Thoracic aorta (tissue), 2 donors: ENCODE results near the gene CTNNA2. TPM values are rescaled to one million over a fixed set of nuclear protein-coding genes. Genes with fewer than 3 reads are reported as not detected.

ENCODE experiments used
- ATAC-seq: fragments of 150-250 bp; one replicate; pipeline ENCODE4 v1.8.0; 2017; ENCODE audit warnings: low read depth; ENCODE audit not compliant: insufficient number of reproducible peaks, low FRiP score
- DNase-seq: peaks from one replicate; pipeline ENCODE4 v3.0.0-alpha.2; 2020; ENCODE audit warnings: low spot score
- H3K27ac ChIP-seq, 2 donors: fragments of 200-600 bp; sonication (generic); 1 replicate in 1 of 2; 2 replicates in 1 of 2; pipeline ENCODE4 v1.5.1; 2016; ENCODE audit warnings: mild to moderate bottlenecking in 2 of 2, moderate library complexity in 2 of 2
- H3K27me3 ChIP-seq: fragments of 200-600 bp; sonication (generic); replicated peaks from 2 replicates; pipeline ENCODE4 v1.6.0; 2016; ENCODE audit warnings: mild to moderate bottlenecking; ENCODE audit not compliant: insufficient read depth
- H3K36me3 ChIP-seq: fragments of 200-600 bp; sonication (generic); one replicate; pipeline ENCODE4 v1.5.1; 2016
- H3K4me1 ChIP-seq, 2 donors: fragments of 200-600 bp; sonication (generic); 1 replicate in 1 of 2; 2 replicates in 1 of 2; pipeline versions ENCODE4 v1.5.1 to v1.6.0; 2016; ENCODE audit warnings: low read depth in 2 of 2, mild to moderate bottlenecking in 1 of 2; ENCODE audit not compliant: control insufficient read depth in 1 of 2
- H3K4me3 ChIP-seq: fragments of 200-600 bp; sonication (generic); 2 replicates; pipeline ENCODE4 v1.5.1; 2016; ENCODE audit warnings: mild to moderate bottlenecking
- H3K9me3 ChIP-seq: fragments of 200-600 bp; sonication (generic); 2 replicates; pipeline ENCODE4 v1.5.1; 2016
- total RNA-seq, 2 donors: library from RNA; depleted of rRNA; stranded (reverse); fragments of >200 nt; gene quantifications; one replicate each; pipeline versions ENCODE4 v1.1.0 to v1.2.3, GENCODE V29; 2016
- TF ChIP-seq, protein P1 (sequence below): fragments of 200-600 bp; sonication (generic); IDR thresholded peaks from one replicate; pipeline ENCODE4 v1.5.1; 2019; ENCODE audit warnings: antibody characterized with exemption

Gene CTNNA2
- total RNA-seq, 2 donors from 2014 or later: not detected

DNA sequence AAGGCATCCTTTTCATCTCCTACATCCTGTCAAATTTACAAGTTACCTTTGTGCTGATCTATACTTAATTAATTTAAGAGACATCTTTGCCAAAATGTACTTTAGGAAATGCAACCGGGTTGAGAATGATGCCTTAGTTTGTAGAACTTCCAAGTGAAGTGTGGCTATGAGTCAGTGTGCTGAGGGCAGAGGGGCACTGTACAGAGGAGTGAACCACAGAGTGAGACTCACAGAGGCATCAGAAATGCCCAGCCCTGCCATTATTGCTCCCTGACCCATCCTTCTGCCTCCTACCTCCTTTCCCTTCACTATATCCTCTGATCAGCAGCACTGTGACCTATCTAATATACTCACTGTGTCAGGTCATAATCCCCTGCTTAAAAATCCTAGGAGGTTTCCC lies 471.6 kb downstream of the CTNNA2 start:
- Histone ChIP-seq H3K4me1 (no peaks in the 10 kb centered on the region), H3K4me3 (no peak overlapping the region), H3K36me3 (no peaks in the 10 kb centered on the region), H3K27me3 (no peaks in the 10 kb centered on the region), H3K9me3 (no peaks in the 10 kb centered on the region), H3K27ac (no peak overlapping the region)
- ATAC-seq (no peak), DNase-seq (no peak)
- TF ChIP-seq, protein P1, sequence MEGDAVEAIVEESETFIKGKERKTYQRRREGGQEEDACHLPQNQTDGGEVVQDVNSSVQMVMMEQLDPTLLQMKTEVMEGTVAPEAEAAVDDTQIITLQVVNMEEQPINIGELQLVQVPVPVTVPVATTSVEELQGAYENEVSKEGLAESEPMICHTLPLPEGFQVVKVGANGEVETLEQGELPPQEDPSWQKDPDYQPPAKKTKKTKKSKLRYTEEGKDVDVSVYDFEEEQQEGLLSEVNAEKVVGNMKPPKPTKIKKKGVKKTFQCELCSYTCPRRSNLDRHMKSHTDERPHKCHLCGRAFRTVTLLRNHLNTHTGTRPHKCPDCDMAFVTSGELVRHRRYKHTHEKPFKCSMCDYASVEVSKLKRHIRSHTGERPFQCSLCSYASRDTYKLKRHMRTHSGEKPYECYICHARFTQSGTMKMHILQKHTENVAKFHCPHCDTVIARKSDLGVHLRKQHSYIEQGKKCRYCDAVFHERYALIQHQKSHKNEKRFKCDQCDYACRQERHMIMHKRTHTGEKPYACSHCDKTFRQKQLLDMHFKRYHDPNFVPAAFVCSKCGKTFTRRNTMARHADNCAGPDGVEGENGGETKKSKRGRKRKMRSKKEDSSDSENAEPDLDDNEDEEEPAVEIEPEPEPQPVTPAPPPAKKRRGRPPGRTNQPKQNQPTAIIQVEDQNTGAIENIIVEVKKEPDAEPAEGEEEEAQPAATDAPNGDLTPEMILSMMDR: no peak

DNA sequence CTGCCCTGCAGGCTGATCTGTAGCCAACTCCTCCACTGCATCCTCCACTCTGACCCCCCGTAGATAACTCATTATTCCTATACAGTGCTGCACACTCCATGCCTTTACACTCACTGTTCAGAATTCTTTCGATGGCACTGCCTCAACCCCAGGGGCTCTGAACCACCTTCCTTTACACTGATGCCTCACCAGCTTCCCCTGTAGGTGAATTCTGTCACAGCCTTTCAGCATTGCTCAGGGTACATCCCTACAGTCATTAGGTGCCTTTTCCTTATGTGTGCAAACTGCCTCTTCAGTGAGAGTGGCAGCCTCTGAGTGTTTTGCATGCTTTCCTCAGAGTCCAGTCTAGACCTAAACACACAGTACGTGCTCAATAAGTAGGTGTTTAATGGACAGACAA lies 472.3 kb downstream of the CTNNA2 start:
- Histone ChIP-seq H3K36me3 (no peaks in the 10 kb centered on the region), H3K27me3 (no peaks in the 10 kb centered on the region), H3K4me3 (no peak overlapping the region), H3K4me1 (no peaks in the 10 kb centered on the region), H3K27ac (no peak overlapping the region), H3K9me3 (no peaks in the 10 kb centered on the region)
- ATAC-seq (no peak), DNase-seq (no peak)
- TF ChIP-seq, protein P1: no peak

DNA sequence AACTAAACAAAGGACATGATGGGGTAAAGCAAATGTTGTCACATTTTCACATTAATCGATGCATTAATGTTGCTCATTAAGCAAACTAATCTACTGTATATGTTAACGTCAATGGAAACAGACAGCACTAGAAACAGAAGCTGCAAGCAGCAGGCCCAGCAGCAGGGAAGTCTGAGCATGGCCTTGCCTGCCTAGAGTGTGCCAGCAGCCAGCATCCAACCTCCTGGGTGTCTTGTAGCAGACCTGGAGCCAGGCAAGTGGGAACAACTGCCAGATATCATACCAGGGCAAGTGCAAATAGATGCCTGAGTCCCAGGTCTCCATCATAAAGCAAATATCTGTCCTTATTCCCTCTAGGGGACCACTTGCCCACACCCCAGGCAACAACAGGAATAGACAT lies 472.7 kb downstream of the CTNNA2 start:
- Histone ChIP-seq H3K36me3 (no peaks in the 10 kb centered on the region), H3K9me3 (no peaks in the 10 kb centered on the region)

DNA sequence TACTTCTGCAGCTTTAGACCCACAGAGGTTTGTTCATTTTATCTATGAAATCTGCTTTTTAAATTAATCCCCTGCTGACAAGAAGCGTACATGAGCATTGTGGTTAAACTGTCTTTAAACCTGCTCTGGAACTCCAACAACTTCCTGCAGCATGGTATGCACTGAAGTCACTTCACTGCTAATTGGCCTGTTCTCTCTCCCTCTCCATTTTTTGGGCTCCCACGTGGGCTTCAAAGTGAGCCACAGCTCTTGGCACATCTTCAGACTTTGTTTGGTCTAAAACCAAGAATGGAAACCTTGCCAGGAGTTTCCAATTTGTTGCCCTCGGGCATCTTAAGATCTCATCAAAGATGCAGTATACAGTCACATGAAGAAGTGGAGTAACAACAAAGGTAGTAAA lies 480.3 kb downstream of the CTNNA2 start:
- Histone ChIP-seq H3K4me3 (no peak overlapping the region), H3K4me1 (no peaks in the 10 kb centered on the region), H3K36me3 (no peaks in the 10 kb centered on the region), H3K9me3 (no peaks in the 10 kb centered on the region), H3K27me3 (no peaks in the 10 kb centered on the region), H3K27ac (no peak overlapping the region)
- DNase-seq (no peak), ATAC-seq (no peak)
- TF ChIP-seq, protein P1: no peak

More for the DNA sequence above, 472.7 kb downstream of the CTNNA2 start:
- DNase-seq (no peak), ATAC-seq (no peak)
- Histone ChIP-seq H3K4me1 (no peaks in the 10 kb centered on the region), H3K4me3 (no peak overlapping the region), H3K27me3 (no peaks in the 10 kb centered on the region), H3K27ac (no peak overlapping the region)
- TF ChIP-seq, protein P1: no peak

DNA sequence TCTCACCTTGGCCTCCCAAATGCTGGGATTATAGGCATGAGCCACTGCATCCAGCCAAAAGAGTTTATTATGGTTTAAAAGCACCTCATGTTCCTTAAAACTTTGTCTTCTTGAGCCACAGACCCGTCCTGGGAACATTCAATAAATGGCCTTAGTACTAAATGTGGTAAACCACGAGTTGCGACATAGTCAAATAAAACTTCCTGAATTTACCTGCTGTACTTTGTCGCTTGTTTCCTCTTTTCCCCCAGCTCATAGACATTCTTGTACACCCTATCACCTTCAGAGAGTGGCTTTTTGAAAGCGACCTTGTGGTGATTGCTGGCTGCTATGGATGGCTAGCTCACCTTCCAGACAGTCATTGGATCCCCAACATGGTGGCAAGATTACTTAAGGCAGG lies 481.3 kb downstream of the CTNNA2 start:
- no peak for DNase-seq
- TF ChIP-seq, protein P1: no peak
- no peak for ATAC-seq
- Histone ChIP-seq H3K27me3 (no peaks in the 10 kb centered on the region), H3K27ac (no peak overlapping the region), H3K36me3 (no peaks in the 10 kb centered on the region), H3K4me1 (no peaks in the 10 kb centered on the region), H3K4me3 (no peak overlapping the region), H3K9me3 (no peaks in the 10 kb centered on the region)
